Testis (tissue), 3 donors: ENCODE results near the gene LHX3. TPM values are rescaled to one million over a fixed set of nuclear protein-coding genes. Genes with fewer than 3 reads are reported as not detected.

ENCODE experiments used
- DNase-seq: peaks from one replicate; pipeline ENCODE4 v3.0.0-alpha.2; 2019
- H3K27ac ChIP-seq, 2 donors: fragments of 200-600 bp; sonication (generic); one replicate each; pipeline ENCODE4 v1.5.1; 2019
- H3K27me3 ChIP-seq: fragments of 200-600 bp; sonication (generic); one replicate; pipeline ENCODE4 v1.5.1; 2019
- H3K36me3 ChIP-seq: fragments of 200-600 bp; sonication (generic); one replicate; pipeline ENCODE4 v1.5.1; 2017; ENCODE audit warnings: low read depth; ENCODE audit errors: missing control alignments
- H3K4me1 ChIP-seq: fragments of 200-600 bp; sonication (generic); one replicate; pipeline ENCODE4 v1.5.1; 2019
- H3K4me3 ChIP-seq, 2 donors: fragments of 200-600 bp; sonication (generic); one replicate each; pipeline ENCODE4 v1.5.1; 2017 to 2019
- H3K9me3 ChIP-seq: fragments of 200-600 bp; sonication (generic); one replicate; pipeline ENCODE4 v1.5.1; 2017
- CTCF ChIP-seq, 3 experiments: fragments of 450-650 bp in 2 of 3; fragments of 200-600 bp in 1 of 3; sonication (generic) in 1 of 3; IDR thresholded peaks; one replicate each; pipeline ENCODE4 v1.5.1; 2016 to 2019; ENCODE audit warnings: antibody characterized with exemption in 3 of 3, mild to moderate bottlenecking in 2 of 3, moderate library complexity in 1 of 3
- POLR2A ChIP-seq: fragments of 450-650 bp; IDR thresholded peaks from one replicate; pipeline ENCODE4 v1.6.1; 2017; ENCODE audit warnings: antibody characterized with exemption, mild to moderate bottlenecking, moderate library complexity
- WGBS, 2 donors: methylation state at CpG; one replicate each; pipeline ENCODE4 v1.1.5; 2018; 5-methylcytosine and 5-hydroxymethylcytosine counted together
- intact Hi-C: fragments of 100-400 bp; cut with DNase I; formaldehyde crosslinking; loops from one replicate; pipeline ENCODE4 v1.15.1; 2023; ENCODE audit warnings: low total_unique reads
- polyA plus RNA-seq: library from polyadenylated mRNA; stranded (reverse); fragments of 350-450 nt; fragmentation: Illumina TruSeq; extraction: RNeasy Lipid Tissue Mini Kit (QIAGEN cat#74804); gene quantifications from one replicate; pipeline ENCODE4 v1.2.3, GENCODE V29; 2014; ENCODE audit warnings: low read depth, low replicate concordance; ENCODE audit not compliant: insufficient read depth
- total RNA-seq, 2 donors: library from RNA; depleted of rRNA; stranded (reverse); fragments of >200 nt; gene quantifications; one replicate each; pipeline ENCODE4 v1.2.3, GENCODE V29; 2016

The LHX3 gene
- total and polyA plus RNA-seq, 3 donors from 2014 or later, result 0.55 to 0.62 TPM; not detected in 1

- H3K4me3 ChIP-seq, result no peak overlapping the region
- no peaks in the 10 kb centered on the region for H3K27me3 ChIP-seq
- intact Hi-C loops, result no loop called here
- H3K27ac ChIP-seq, result no peak overlapping the region
- no peaks in the 10 kb centered on the region for H3K9me3 ChIP-seq
- H3K4me1 ChIP-seq, result no peaks in the 10 kb centered on the region
- no peak for TF ChIP-seq POLR2A
- 66 to 83% methylated on average over 7 to 12 of the region's 12 CpGs for WGBS, 2 donors
- no peak for DNase-seq
- no peaks in the 10 kb centered on the region for H3K36me3 ChIP-seq
Measured at GRCh38 chr9:136175616-136176197, 29.2 kb downstream of the LHX3 start.

DNA sequence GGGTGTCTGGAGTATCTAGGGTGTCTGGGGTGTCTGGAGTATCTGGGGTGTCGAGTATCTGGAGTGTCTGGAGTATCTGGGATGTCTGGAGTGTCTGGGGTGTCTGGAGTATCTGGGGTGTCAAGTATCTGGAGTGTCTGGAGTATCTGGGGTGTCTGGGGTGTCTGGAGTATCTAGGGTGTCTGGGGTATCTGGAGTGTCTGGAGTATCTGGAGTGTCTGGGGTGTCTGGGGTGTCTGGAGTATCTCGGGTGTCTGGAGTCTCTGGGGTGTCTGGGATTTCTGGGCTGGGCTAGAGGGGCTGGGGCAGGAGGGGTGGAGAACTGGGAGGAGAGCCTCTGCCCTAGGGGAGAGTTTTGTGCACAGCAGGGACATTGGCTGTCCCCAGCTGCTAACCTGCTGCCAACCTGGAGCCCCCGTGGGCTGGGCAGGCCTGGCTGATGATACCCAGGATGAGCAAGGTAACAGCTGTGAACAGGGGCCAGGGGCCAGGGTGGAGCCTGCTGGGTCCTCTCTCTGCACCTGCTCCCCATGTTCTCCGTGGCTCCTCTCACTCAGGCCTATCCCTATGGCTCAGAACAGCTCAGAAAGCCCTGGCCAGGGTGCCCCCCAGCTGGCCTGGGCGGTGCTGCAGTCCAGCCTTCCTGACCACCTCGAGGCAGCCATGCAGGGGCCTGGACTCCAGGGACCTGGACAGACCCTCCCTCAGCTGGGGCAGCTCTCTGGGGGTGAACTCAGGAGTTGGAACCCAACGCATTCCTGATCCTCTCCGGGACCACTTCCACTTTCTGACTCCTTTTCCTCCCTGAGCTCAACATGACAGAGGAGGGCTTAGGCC is 29.9 kb downstream of the LHX3 start:
- H3K36me3 ChIP-seq, result no peaks in the 10 kb centered on the region
- H3K9me3 ChIP-seq, result no peaks in the 10 kb centered on the region
- H3K4me1 ChIP-seq, result no peaks in the 10 kb centered on the region
- no peaks in the 10 kb centered on the region for H3K27me3 ChIP-seq
- intact Hi-C loops, result no loop called here
- H3K4me3 ChIP-seq, result no peak overlapping the region
- no peak for DNase-seq
- no peak for TF ChIP-seq POLR2A
- no peak for TF ChIP-seq CTCF (IDR thresholded peaks at IDR 0.05)
- no peak overlapping the region for H3K27ac ChIP-seq
- WGBS, 2 donors, result 67 to 76% methylated on average over 5 to 8 of the region's 8 CpGs

GRCh38 chr9:136173648-136174290 is 31.2 kb downstream of the LHX3 start:
- no peak overlapping the region for H3K4me3 ChIP-seq
- no peaks in the 10 kb centered on the region for H3K9me3 ChIP-seq
- H3K4me1 ChIP-seq, result no peaks in the 10 kb centered on the region
- no peak for TF ChIP-seq CTCF (IDR thresholded peaks at IDR 0.05)
- no peak for TF ChIP-seq POLR2A
- H3K36me3 ChIP-seq, result no peaks in the 10 kb centered on the region
- H3K27ac ChIP-seq, result no peak overlapping the region
- no peak for DNase-seq
- WGBS, 2 donors, result 80 to 82% methylated on average over 10 to 13 of the region's 14 CpGs
- intact Hi-C loops, result no loop called here
- no peaks in the 10 kb centered on the region for H3K27me3 ChIP-seq

- TF ChIP-seq POLR2A, result no peak
- no peak for TF ChIP-seq CTCF (IDR thresholded peaks at IDR 0.05)
- Histone ChIP-seq H3K27me3 (no peaks in the 10 kb centered on the region), H3K4me1 (no peaks in the 10 kb centered on the region), H3K36me3 (no peaks in the 10 kb centered on the region), H3K9me3 (no peaks in the 10 kb centered on the region), H3K27ac (no peak overlapping the region), H3K4me3 (no peak overlapping the region)
- DNase-seq, result no peak
- WGBS, 2 donors, result 86 to 90% methylated on average over 5 to 16 of the region's 16 CpGs
- intact Hi-C loops, result no loop called here
Measured at GRCh38 chr9:136172412-136173079, 32.4 kb downstream of the LHX3 start.
